ENCODE measurements around the gene VPS13D.

- TF ChIP-seq, protein P1, sequence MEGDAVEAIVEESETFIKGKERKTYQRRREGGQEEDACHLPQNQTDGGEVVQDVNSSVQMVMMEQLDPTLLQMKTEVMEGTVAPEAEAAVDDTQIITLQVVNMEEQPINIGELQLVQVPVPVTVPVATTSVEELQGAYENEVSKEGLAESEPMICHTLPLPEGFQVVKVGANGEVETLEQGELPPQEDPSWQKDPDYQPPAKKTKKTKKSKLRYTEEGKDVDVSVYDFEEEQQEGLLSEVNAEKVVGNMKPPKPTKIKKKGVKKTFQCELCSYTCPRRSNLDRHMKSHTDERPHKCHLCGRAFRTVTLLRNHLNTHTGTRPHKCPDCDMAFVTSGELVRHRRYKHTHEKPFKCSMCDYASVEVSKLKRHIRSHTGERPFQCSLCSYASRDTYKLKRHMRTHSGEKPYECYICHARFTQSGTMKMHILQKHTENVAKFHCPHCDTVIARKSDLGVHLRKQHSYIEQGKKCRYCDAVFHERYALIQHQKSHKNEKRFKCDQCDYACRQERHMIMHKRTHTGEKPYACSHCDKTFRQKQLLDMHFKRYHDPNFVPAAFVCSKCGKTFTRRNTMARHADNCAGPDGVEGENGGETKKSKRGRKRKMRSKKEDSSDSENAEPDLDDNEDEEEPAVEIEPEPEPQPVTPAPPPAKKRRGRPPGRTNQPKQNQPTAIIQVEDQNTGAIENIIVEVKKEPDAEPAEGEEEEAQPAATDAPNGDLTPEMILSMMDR (IDR thresholded peaks at IDR 0.05): no peak
- no peak for TF ChIP-seq POLR2A (IDR thresholded peaks at IDR 0.05)
Measured at GRCh38 chr1:12402842-12403241, 173.0 kb downstream of the VPS13D start.

All from thyroid gland (tissue), 4 donors.